UCSD-AML1 (cell line): Measurements from ENCODE around the gene KISS1R.
A peak's percentile ranks its signal among the peaks of the same experiment; 100 is the strongest.
"Not testable (repeated sequence)": the region's sequence is repeated elsewhere in the genome, so short reads cannot be mapped to it uniquely, and the experiment has no call there.

Source experiments
- DNase-seq: peaks from one replicate; lab custom pipeline; 2025; ENCODE audit not compliant: unreplicated experiment; lab: John Stamatoyannopoulos, UW

Gene KISS1R

DNA sequence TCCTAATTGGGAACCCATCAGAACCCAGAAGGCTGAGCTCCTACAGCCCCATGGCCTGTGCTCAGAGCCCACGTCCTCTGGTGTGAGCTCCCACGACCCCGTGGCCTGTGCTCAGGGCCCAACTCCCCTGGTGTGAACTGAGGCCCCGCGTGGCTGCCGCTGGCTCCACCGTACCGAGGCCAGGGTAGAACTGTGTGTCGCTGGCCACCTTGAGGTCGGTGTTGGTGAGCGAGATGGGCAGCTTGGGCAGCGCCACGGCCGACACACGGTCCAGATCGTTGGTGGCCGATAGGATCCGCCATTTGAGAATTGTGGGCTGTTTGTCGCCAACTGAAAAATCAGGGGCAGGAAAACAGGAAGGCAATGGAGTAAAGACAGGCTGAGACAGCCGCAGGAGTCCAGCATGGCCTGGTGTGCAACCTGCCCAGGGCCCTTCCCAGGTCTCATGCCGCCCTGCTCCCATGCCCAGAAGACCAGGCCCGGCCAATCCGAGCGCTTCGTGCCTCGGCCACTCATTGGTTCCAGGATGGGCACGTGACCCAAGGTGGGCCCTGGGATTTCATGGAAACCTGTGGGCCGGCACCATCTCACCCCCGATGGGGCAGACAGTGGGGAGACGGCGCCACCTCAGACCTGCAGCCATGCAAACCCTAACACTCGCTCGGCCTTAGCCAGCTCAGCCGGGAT is 35.6 kb upstream of the KISS1R start:
- DNase-seq: no peak

DNA sequence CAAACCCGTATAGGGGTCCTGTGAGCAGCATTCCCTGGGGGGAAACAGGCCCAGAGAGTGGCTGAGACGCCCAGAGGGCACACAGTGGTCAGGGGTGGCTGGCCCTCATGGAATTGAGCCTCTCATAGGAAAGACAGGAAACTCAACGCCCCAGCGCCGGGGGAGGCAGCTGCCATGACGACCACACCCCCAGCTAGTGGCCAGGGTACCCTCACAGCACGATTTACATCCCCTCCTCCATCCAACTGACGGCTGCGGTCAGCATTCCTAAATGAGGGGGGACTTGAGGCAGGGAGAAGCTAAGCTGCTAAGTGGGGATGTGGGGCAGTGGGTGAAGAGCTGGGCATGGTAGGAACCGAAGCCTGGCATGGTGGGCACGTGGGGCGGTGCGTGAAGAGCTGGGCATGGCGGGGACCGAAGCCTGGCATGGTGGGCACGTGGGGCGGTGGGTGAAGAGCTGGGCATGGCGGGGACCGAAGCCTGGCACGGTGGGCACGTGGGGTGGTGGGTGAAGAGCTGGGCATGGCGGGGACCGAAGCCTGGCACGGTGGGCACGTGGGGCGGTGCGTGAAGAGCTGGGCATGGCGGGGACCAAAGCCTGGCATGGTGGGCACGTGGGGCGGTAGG is 34.1 kb upstream of the KISS1R start:
- no peak for DNase-seq

DNA sequence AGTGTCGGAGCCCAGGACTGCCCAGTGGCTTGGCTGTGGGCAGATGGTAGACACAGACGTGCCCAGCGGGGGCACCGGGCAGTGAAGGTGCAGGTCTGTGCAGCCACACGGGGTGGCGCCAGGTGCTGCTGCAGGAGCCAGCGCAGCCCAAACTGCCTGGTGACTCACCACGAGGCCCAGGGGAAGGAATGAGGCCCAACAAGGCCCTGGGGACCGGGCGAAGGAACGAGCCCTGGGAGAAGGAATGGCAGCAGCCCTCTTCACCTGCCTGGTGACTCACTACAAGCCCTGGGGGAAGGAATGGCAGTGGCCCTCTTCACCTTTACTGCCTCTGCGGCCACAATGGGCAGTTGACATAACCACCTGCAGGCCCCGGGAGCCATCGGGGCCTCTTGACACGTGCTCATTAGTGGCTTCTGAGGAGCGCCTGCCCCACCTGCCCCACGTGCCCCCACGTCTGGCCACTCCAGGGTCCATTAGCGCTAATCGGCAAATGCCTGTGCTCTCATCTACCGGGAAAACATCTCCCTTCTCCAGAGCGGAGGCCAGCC is 33.4 kb upstream of the KISS1R start:
- no peak for DNase-seq

DNA sequence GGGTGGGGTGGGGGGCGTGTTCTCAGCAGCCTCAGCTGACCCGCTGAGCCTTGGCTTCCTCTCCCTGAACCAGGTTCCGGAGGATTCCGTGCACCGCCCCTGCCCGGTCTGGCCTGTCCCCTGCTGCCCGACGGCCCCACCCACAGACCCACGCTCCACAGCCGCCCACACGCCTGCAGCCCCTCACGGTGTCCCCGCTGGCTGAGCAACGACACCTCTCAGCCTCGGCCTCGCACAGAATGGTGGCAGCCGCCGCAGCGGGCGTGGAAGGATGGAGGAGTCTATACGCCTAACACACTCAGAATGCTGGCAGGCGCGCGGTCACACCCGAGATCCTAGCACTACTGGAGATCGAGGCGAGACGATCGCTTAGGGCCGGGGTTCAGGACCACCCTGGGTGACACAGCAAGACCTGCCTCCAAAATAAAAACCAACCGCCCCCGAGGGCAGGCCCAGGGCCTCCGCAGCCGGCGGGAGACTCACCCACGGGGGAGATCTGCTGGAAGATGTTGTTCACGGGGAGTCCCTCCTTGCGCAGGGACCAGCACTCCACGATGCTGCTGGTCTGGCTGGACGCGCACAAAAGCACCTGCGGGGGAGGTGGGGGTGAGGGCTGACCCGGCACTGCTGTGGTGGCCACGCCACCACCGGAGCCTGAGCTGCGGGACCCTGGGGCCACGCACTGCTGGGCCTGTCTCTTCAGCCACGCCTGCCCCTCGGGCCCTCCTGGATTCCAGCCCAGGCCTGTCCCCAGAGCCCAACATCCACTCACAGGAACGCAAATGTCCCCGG is 32.5 kb upstream of the KISS1R start:
- DNase-seq: no peak

DNA sequence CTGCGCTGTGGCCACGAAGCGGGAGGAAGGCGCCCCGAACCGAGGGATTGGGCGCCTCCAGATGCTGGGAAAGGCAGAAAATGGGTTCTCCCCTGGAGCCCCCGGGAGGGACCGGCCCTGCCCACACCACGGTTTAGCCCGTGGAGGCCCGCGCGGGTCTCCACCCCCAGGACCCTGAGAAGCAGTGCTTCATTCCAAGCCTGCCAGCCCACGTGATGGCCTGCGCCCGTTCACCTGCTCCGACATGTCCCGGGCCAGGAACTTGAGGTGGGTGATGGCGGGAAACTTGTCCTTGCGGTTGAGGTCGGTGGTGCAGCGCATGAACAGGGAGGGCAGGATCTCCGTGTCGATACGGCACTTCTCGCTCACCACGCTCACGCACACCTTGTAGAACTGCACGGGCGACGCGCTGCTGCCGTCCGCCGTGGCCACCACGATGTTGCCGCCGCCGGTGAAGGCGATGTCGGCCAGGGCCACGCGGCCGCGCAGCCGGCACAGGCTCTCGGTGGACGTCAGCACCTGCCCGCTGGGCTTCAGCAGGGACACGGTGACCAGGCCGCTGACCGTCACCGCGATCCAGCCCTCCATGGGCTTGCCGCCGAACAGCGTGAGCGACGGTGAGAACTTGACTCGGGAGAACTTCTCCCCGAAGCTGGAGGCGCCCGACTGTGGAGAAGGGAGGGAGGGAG is 31.5 kb upstream of the KISS1R start:
- DNase-seq: no peak

DNA sequence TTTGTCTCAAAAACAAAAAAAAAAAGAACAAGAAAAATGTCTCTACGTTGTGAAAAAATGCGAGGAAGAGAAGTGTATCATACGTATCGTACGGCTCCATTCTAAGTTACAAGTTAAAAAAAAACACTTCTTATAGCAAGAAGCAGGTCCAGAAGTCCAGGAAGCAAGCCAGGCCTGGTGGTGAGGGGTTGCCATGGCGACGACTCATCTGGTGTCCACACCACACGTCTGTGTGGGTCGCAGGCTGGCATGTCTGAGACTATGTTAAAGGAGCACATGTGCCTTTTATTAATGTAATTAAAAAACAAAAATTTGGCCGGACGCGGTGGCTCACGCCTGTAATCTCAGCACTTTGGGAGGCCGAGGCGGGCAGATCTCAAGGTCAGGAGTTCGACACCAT is 30.1 kb upstream of the KISS1R start:
- DNase-seq: no peak

DNA sequence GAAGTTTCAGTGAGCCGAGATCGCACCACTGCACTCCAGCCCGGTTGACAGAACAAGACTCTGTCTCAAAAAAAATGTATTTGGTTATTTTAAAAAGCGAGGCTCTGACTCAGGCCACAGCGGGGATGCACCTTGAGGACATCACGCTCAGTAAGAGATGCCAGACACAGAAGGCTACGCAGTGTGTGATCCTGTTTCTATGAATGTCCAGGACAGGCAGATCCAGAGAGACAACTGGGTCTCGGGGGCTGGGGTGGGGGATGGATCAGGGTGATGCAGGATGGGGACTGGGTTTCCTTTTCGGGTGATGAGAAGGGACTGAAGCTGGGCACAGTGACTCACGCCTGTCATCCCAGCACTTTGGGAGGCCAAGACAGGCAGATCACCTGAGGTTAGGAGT is 29.5 kb upstream of the KISS1R start:
- DNase-seq: no peak

DNA sequence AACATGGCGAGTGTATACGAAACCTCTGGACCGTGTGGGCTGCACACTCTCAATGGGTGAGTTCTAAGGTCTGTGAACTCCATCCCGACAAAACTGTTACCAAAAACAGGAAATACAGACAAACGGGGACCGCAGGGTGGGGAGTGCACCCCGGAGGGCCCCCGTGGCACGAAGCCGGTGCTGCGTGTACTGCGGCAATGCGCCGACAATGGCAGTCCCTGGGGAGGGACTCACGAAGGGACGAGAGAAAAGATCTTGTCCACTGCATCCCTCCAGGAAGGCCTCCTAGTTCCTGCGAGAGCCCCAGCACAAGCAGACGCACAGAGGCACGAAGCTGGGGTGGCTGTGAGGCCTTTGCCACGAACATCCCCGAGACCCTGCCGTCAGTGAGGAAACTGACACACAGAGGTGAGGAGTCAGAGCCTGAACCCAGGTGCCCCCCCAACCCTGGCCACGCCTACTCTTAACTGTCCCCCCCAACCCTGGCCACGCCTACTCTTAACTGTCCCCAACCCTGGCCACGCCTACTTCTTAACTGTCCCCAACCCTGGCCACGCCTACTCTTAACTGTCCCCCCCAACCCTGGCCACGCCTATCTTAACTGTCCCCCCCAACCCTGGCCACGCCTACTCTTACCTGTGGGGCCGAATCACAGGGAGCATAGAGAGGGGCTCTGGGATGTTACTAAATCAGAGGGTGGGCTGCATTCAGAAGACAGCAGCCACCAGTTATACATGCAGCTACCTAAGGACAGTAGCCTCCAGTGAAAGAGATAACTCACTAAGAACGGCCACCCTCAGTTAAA is 28.4 kb upstream of the KISS1R start:
- no peak for DNase-seq

DNA sequence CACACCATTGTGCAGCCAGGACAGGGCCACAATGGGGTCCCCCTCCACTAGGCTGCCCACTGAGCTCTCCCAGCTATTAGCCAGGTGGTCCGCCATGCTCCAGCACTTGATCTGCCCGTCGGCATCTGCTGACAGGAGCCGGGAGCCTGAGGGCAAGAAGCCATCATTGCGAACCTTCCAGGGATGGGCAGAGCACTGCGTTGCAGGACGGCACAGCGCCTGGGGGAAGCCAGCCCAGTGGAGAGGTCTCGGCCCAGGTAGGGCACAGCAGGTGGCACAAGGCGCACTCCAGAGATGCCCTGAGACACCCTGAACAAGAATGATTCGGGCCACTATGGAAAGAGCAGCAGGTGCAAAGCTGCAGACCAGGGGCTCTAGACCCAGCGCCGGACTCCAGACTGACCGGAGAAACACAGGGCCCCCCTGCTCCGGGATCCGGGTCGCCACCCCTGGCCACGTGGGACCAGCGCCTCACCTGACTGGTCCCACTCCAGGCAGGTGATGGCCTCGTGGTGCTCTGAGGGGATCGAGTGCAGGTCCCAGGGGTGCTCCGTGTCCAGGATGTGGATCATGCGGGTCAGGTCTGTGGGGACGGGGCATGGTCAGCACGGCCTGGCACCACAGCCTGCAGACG is 27.4 kb upstream of the KISS1R start:
- no peak for DNase-seq

DNA sequence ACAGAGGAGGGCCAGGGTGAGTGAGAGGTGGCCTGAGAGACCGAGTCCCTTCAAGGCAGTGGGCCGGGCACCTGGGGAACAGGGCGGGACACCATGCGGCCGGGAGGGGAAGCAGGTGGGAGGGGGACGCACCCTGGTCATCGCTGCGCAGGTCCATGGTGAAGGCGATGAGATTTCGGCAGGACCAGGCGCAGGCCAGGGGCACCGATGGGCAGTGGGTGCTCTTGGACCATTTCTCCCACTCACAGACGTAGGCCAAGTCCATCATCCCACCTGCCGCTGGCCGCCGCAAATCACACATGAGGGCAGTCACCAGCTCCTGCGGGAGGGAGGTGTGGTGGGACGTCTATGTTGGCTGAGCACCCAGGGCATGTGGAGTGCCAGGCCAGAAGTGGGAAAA is 26.3 kb upstream of the KISS1R start:
- no peak for DNase-seq

DNA sequence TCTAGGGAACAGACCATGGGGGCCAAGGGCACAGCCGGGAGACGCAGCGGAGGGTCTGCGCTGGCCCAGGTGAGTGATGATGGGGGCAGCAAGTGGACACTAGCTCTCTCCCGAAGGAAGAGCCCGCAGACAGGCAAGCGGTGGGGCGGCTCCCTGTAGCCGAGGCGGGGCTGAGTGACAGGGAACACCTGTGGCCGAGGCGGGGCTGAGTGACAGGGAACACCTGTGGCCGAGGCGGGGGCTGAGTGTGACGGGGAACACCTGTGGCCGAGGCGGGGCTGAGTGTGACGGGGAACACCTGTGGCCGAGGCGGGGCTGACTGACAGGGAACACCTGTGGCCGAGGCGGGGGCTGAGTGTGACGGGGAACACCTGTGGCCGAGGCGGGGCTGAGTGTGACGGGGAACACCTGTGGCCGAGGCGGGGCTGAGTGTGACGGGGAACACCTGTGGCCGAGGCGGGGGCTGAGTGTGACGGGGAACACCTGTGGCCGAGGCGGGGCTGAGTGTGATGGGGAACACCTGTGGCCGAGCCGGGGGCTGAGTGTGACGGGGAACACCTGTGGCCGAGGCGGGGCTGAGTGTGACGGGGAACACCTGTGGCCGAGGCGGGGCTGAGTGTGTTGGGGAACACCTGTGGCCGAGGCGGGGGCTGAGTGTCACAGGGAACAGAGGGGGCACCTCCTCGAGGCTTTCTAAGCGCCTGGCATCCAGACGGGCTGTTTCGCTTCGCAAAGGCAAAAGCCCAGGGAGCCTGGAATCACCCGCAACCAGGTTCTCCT is 25.5 kb upstream of the KISS1R start:
- DNase-seq: not testable (repeated sequence)

DNA sequence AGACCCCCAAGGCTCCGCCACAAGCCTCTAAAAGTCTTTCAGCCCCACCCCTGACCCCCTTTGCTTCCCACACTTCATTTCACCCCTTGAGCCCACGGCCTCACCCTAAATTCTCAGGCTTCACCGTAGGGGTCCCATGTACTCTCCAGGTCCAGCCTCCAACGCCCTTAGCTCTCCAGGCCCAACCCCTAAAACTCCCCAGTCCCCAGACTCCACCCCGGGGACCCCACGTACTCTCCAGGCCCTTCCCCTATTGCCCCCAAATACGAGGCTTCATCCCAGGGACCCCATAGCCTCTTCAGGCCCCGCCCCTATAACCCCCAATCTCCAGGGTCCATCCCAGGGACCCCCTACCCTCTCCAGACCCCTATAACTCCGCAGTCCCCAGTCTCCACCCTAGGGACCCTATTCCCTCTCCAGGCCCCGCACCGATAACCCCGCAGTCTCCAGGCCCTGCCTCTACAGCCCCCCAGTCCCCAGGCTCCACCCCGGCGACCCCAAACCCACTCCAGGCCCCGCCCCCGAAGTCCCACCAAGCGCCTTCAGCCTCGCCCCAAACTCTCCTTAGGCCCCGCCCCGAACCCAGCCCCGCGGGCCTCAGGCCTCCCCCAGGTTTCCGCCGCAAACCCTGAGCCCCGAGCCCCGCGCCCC is 24.8 kb upstream of the KISS1R start:
- DNase-seq: no peak

DNA sequence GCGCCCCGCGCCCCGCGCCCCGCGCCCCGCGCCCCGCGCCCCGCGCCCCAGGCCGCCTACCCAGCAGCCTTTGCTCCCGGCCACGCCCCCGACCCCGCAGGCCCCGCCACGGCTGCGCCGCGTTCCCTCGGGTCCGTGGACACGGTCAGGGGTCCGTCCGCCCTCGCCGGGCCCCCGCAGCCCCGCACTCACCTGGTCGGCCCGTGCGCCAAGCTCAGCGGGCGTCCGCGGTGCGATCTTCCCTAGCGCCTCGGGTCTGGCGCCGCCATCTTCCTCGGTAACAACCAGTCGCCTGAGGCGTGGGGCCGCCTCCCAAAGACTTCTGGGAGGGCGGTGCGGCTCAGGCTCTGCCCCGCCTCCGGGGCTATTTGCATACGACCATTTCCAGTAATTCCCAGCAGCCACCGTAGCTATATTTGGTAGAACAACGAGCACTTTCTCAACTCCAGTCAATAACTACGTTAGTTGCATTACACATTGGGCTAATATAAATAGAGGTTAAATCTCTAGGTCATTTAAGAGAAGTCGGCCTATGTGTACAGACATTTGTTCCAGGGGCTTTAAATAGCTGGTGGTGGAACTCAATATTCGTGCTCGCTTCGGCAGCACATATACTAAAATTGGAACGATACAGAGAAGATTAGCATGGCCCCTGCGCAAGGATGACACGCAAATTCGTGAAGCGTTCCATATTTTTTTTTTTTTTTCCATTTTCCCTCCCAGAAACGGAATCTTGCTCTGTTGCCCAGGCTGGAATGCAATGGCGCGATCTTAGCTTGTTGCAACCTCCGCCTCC is 24.0 kb upstream of the KISS1R start, which contains the start of the genes MED16 and RNU6-9:
TSS of gene MED16 (minus strand) at position 294 of the 796 bp plus-strand sequence. CDS start 2,056 bp downstream, outside the sequence.
TSS of gene RNU6-9 (plus strand) at position 591 of the 796 bp plus-strand sequence.
- DNase-seq: peak; percentile 87

DNA sequence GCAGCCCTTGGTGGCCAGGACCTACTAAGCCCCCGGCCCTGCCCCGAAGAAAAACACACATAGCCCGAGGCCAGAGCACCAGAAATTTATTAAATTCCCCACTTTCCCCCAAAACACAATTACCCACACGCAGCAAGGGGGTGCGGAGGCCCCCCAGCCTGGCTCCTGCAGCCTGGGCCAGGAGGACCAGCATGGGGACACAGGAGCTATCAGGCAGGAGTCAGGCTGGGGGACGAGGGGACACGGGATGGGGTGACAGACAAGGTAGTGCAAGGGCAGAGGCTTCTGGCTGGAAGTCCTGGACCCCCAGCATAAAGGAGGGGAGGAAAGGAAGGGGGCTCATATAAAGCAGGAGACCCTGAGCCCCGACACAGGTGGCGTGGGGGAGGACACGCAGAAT is 20.7 kb upstream of the KISS1R start:
- DNase-seq: no peak

DNA sequence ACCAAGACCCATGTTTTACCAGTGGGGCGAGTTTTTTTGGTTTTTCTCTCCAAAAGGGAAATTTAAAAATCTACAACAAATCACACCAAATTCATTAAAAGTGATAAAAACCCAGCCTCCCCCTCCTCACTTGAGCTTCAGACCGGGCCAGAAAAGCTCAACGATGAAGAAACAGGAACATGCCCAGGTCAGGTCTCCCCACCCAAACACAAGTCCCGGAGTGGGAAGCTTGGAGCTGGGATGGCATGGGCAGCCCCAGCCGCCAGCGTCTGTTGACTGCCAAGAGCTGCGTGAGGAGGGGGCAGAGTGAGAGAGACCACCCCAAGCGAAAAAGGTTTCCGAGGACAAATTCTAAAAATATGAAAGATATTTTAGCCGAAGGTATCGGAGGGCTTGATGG is 20.1 kb upstream of the KISS1R start:
- no peak for DNase-seq

DNA sequence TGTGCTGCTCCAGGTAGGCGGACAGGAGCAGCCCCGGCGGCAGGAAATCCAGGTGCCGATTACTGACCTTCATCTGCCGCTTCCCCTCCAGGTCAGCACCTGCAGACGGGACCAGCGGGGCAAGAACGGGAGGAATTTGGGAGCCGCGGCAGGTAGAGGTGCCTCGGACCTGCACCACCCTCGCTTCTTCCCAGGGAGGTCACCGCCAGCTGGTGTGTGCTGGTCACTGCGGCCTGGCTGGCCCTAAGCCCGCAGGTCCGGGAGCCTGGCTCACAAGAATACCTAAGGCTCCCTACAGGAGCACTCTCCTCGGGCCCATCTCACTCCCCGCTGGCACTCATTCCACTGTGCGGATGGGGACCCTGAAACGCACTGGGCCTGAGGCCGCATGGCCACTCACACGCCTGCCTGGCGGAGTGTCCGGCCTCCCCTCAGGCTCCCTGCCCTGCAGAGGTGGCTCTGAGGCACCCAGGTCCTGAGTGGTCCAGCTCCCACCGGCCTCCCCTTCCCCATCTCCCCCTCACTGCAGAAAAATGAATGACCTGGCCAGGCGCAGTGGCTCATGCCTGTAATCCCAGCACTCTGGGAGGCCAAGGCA is 19.6 kb upstream of the KISS1R start:
- no peak for DNase-seq

DNA sequence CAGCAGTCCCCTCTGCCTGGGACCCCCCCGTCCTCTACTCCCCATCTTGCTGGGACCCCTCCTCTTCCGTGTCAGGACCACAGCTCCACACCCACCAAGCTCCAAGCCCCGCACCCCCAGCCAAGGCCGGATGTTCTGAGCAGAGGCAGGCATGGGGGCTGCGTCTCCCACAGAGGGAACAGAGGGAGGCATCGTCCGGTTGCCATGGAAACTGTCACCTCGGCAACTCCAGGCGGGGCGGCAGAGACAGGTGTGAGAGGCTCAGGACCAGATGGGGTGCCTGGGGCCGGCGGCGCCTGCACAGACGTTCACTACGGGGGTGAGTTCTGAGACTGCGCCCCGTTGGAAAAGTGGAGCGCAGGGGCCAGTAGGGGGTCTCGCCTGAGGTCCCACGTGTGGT is 18.5 kb upstream of the KISS1R start:
- no peak for DNase-seq
